Astrocyte (in vitro differentiated cells and primary cell): ENCODE data around the gene LIM2. TPM values are rescaled to one million over a fixed set of nuclear protein-coding genes. Genes with fewer than 3 reads are reported as not detected.
A peak's percentile ranks its signal among the peaks of the same experiment; 100 is the strongest.

Source experiments
- DNase-seq: peaks from one replicate; pipeline ENCODE4 v3.0.0-alpha.2; 2010; ENCODE audit warnings: low read depth
- FAIRE-seq: peaks from 2 replicates; lab custom pipeline; 2011; peaks lifted over from hg19 to GRCh38; lab: Jason Lieb, UNC
- H2AFZ ChIP-seq: 2 replicates; pipeline ENCODE4 v1.6.0; 2012; ENCODE audit warnings: low read depth, low read length, inconsistent platforms
- H3K27ac ChIP-seq: 2 replicates; pipeline ENCODE4 v1.5.1; 2011; ENCODE audit warnings: low read depth, low read length, inconsistent platforms
- H3K27me3 ChIP-seq: 2 replicates; pipeline ENCODE4 v1.6.0; 2011; ENCODE audit warnings: low read length, inconsistent platforms; ENCODE audit not compliant: insufficient read depth
- H3K36me3 ChIP-seq: 2 replicates; pipeline ENCODE4 v1.5.1; 2011; ENCODE audit warnings: low read length, inconsistent platforms; ENCODE audit not compliant: insufficient read depth
- H3K4me1 ChIP-seq: 2 replicates; pipeline ENCODE4 v1.5.1; 2011; ENCODE audit warnings: low read length, inconsistent platforms; ENCODE audit not compliant: insufficient read depth
- H3K4me2 ChIP-seq: 2 replicates; pipeline ENCODE4 v1.6.0; 2012; ENCODE audit warnings: low read length, inconsistent platforms
- H3K4me3 ChIP-seq: 2 replicates; pipeline ENCODE4 v1.5.1; 2011; ENCODE audit warnings: low read depth, mild to moderate bottlenecking, low read length, inconsistent platforms; ENCODE audit not compliant: insufficient read depth
- H3K79me2 ChIP-seq: 2 replicates; pipeline ENCODE4 v1.6.0; 2012; ENCODE audit warnings: mild to moderate bottlenecking, low read length, inconsistent platforms; ENCODE audit not compliant: insufficient read depth
- H3K9ac ChIP-seq: 2 replicates; pipeline ENCODE4 v1.6.0; 2012; ENCODE audit warnings: mild to moderate bottlenecking, low read length, inconsistent platforms
- H3K9me3 ChIP-seq: 2 replicates; pipeline ENCODE4 v1.5.1; 2012; ENCODE audit warnings: low read depth, mild to moderate bottlenecking, low read length, inconsistent platforms; ENCODE audit not compliant: insufficient read depth
- H4K20me1 ChIP-seq: 2 replicates; pipeline ENCODE4 v1.6.0; 2012; ENCODE audit warnings: low read length, inconsistent platforms; ENCODE audit not compliant: insufficient read depth
- H3K27ac Mint-ChIP-seq: one replicate; pipeline ENCODE4 v1.8.0; 2021; ENCODE audit warnings: mild to moderate bottlenecking, mixed read lengths; ENCODE audit not compliant: unreplicated experiment
- H3K27me3 Mint-ChIP-seq: one replicate; pipeline ENCODE4 v1.8.0; 2021; ENCODE audit warnings: low read depth, mixed read lengths; ENCODE audit not compliant: unreplicated experiment
- H3K36me3 Mint-ChIP-seq: one replicate; pipeline ENCODE4 v1.8.0; 2021; ENCODE audit warnings: low read depth, mixed read lengths; ENCODE audit not compliant: unreplicated experiment
- H3K4me1 Mint-ChIP-seq: one replicate; pipeline ENCODE4 v1.8.0; 2021; ENCODE audit warnings: low read depth, mixed read lengths; ENCODE audit not compliant: unreplicated experiment
- H3K4me3 Mint-ChIP-seq: one replicate; pipeline ENCODE4 v1.8.0; 2021; ENCODE audit warnings: mild to moderate bottlenecking, moderate library complexity, mixed read lengths; ENCODE audit not compliant: unreplicated experiment
- H3K9me3 Mint-ChIP-seq: one replicate; pipeline ENCODE4 v1.8.0; 2021; ENCODE audit warnings: mild to moderate bottlenecking, mixed read lengths; ENCODE audit not compliant: unreplicated experiment
- CTCF ChIP-seq: IDR thresholded peaks from 2 replicates; pipeline ENCODE4 v1.5.1; 2011; ENCODE audit warnings: low read depth, mild to moderate bottlenecking, inconsistent platforms, low read length, moderate library complexity; ENCODE audit not compliant: insufficient read depth
- EZH2 ChIP-seq: IDR thresholded peaks from 2 replicates; pipeline ENCODE4 v1.6.1; 2012; ENCODE audit warnings: mild to moderate bottlenecking, low read length, inconsistent platforms; ENCODE audit not compliant: insufficient read depth
- total RNA-seq: library from RNA; stranded (reverse); gene quantifications from 2 replicates; pipeline ENCODE4 v1.2.1, GENCODE V29; 2021

The LIM2 gene
- total RNA-seq, 1 donor from 2014 or later, result not detected

GRCh38 chr19:51338563-51339312 is 49.0 kb downstream of the LIM2 start:
- H3K27ac ChIP-seq, result no peak overlapping the region
- H3K4me3 Mint-ChIP-seq, result peak overlapping the region; percentile 94
- no peak for FAIRE-seq

GRCh38 chr19:51337861-51338562 is 49.8 kb downstream of the LIM2 start:
- Histone ChIP-seq H2AFZ (no peak overlapping the region), H3K4me2 (peak overlapping the region; percentile 83), H3K27me3 (no peaks in the 10 kb centered on the region), H3K36me3 (no peaks in the 10 kb centered on the region), H3K79me2 (no peaks in the 10 kb centered on the region), H3K4me1 (peaks cover 3% of the 10 kb centered on the region), H3K9ac (no peak overlapping the region), H3K4me3 (no peak overlapping the region), H3K27ac (no peak overlapping the region), H4K20me1 (no peaks in the 10 kb centered on the region), H3K9me3 (no peaks in the 10 kb centered on the region)
- FAIRE-seq (no peak), DNase-seq (no peak)
- Mint-ChIP-seq H3K4me1 (no peaks in the 10 kb centered on the region), H3K4me3 (peak overlapping the region; percentile 94), H3K27me3 (peaks cover 15% of the 10 kb centered on the region), H3K9me3 (no peaks in the 10 kb centered on the region), H3K27ac (no peak overlapping the region), H3K36me3 (peaks cover 10% of the 10 kb centered on the region)
- TF ChIP-seq CTCF, result no peak
- no peak for TF ChIP-seq EZH2

More at GRCh38 chr19:51338563-51339312, 49.0 kb downstream of the LIM2 start:
- H3K36me3 ChIP-seq, result no peaks in the 10 kb centered on the region
- H3K27me3 Mint-ChIP-seq, result peaks cover 15% of the 10 kb centered on the region
- no peaks in the 10 kb centered on the region for H4K20me1 ChIP-seq
- H3K9me3 ChIP-seq, result no peaks in the 10 kb centered on the region
- peaks cover 3% of the 10 kb centered on the region for H3K4me1 ChIP-seq
- no peaks in the 10 kb centered on the region for H3K4me1 Mint-ChIP-seq
- H3K9ac ChIP-seq, result no peak overlapping the region
- H3K9me3 Mint-ChIP-seq, result no peaks in the 10 kb centered on the region
- H3K4me3 ChIP-seq, result peak overlapping the region; percentile 54
- H3K4me2 ChIP-seq, result peak overlapping the region; percentile 83
- peak; percentile 38 for TF ChIP-seq CTCF
- TF ChIP-seq EZH2, result no peak
- DNase-seq, result peak; percentile 47
- peak overlapping the region; percentile 78 for H3K27ac Mint-ChIP-seq
- no peaks in the 10 kb centered on the region for H3K27me3 ChIP-seq
- peak overlapping the region; percentile 54 for H2AFZ ChIP-seq
- peaks cover 7% of the 10 kb centered on the region for H3K36me3 Mint-ChIP-seq
- H3K79me2 ChIP-seq, result no peaks in the 10 kb centered on the region
